GM21717 (cell line): Measurements from ENCODE around the gene TUBGCP6.

Experiments used
- ATAC-seq: cut with Tn5 transposase; IDR thresholded peaks from one replicate; pipeline ENCODE4 v1.9.1; 2021; ENCODE audit warnings: mild to moderate bottlenecking, moderate library complexity; ENCODE audit not compliant: unreplicated experiment

The TUBGCP6 gene

GRCh38 chr22:50266994-50267393 lies 22.2 kb upstream of the TUBGCP6 start:
- ATAC-seq: no peak

- ATAC-seq: no peak
Observed at GRCh38 chr22:50264946-50265669, 20.3 kb upstream of the TUBGCP6 start.

GRCh38 chr22:50264104-50264745 lies 19.4 kb upstream of the TUBGCP6 start:
- no peak for ATAC-seq

- ATAC-seq: no peak
Observed at GRCh38 chr22:50262973-50263617, 18.3 kb upstream of the TUBGCP6 start.

- no peak for ATAC-seq
Observed at GRCh38 chr22:50262460-50262911, 17.7 kb upstream of the TUBGCP6 start.

GRCh38 chr22:50261615-50262459 lies 17.0 kb upstream of the TUBGCP6 start, which contains the start of gene MAPK12:
Gene MAPK12 (minus strand): TSS chr22:50261683. CDS start chr22:50261509, 174 bp downstream.
- ATAC-seq: no peak

- ATAC-seq: no peak
Observed at GRCh38 chr22:50260801-50261614, 16.2 kb upstream of the TUBGCP6 start.

- ATAC-seq: no peak
Observed at GRCh38 chr22:50260434-50260800, 15.6 kb upstream of the TUBGCP6 start.

- no peak for ATAC-seq
Observed at GRCh38 chr22:50259302-50259701, 14.5 kb upstream of the TUBGCP6 start.

GRCh38 chr22:50258361-50259292 lies 13.8 kb upstream of the TUBGCP6 start:
- no peak for ATAC-seq

GRCh38 chr22:50257451-50258360 lies 12.9 kb upstream of the TUBGCP6 start:
- no peak for ATAC-seq

- ATAC-seq: no peak
Observed at GRCh38 chr22:50257041-50257440, 12.2 kb upstream of the TUBGCP6 start.

GRCh38 chr22:50256258-50256862 lies 11.5 kb upstream of the TUBGCP6 start:
- no peak for ATAC-seq

- no peak for ATAC-seq
Observed at GRCh38 chr22:50255607-50256006, 10.8 kb upstream of the TUBGCP6 start.

- no peak for ATAC-seq
Observed at GRCh38 chr22:50255099-50255498, 10.3 kb upstream of the TUBGCP6 start.

- no peak for ATAC-seq
Observed at GRCh38 chr22:50253941-50254340, 9.1 kb upstream of the TUBGCP6 start.

GRCh38 chr22:50253046-50253915 lies 8.5 kb upstream of the TUBGCP6 start:
- no peak for ATAC-seq
